ENCODE data around the gene INTS11. TPM values are rescaled to one million over a fixed set of nuclear protein-coding genes. Genes with fewer than 3 reads are reported as not detected.
A peak's percentile ranks its signal among the peaks of the same experiment; 100 is the strongest.

Gene INTS11
- total RNA-seq, result 100 to 1,000 TPM; 150 to 189 (median 181) TPM
- total RNA-seq (2013), result 74.8 TPM

- WGBS (ENCODE audit: insufficient coverage), result under 1% methylated on average over 84 of the region's 84 CpGs
- Histone ChIP-seq H3K36me3 (ENCODE audit: control insufficient read depth, insufficient read depth, low read length) (peaks cover 13% of the 10 kb centered on the region), H3K4me1 (ENCODE audit: control insufficient read depth, insufficient read depth, low read length) (peaks cover 37% of the 10 kb centered on the region), H3K27me3 (ENCODE audit: control insufficient read depth, insufficient read depth, low read length) (no peaks in the 10 kb centered on the region), H3K27ac (ENCODE audit: low read length) (peak within 1 kb of the TSS; percentile 48), H3K4me3 (ENCODE audit: low read length) (peak within 1 kb of the TSS; percentile 64), H3K9me3 (ENCODE audit: control insufficient read depth, insufficient read depth, low read length) (no peaks in the 10 kb centered on the region)
- no peaks in the 10 kb centered on the region for H3K9me3 Mint-ChIP-seq
- ATAC-seq, result peak; percentile 91 to 92 (median 92)
- peaks cover 20 to 38% of the 10 kb centered on the region in 2 donors for H3K4me1 Mint-ChIP-seq
- peak within 1 kb of the TSS; percentile 80 to 90 for H3K27ac Mint-ChIP-seq
- H3K27me3 Mint-ChIP-seq (ENCODE audit: low read depth in 2 of 2), result no peaks in the 10 kb centered on the region
- intact Hi-C loops (cut with micrococcal nuclease), result no loop called here
- H3K4me3 Mint-ChIP-seq, result peak within 1 kb of the TSS; percentile 93
- no peaks in the 10 kb centered on the region for H3K36me3 Mint-ChIP-seq
- DNase-seq, result peak; percentile 92 to 97
- no peak for TF ChIP-seq CTCF (IDR thresholded peaks at IDR 0.05)
These were observed at the start of gene INTS11, which contains the start of gene CPTP for GRCh38 chr1:1324524-1325287. TSS of gene INTS11 (minus strand) at chr1:1324660. CDS start at chr1:1324608, 52 bp downstream. TSS of gene CPTP (plus strand) at chr1:1324802. CDS start at chr1:1326911, 2,109 bp downstream.

GRCh38 chr1:1373815-1374588, 49.5 kb upstream of the INTS11 start:
- TF ChIP-seq CTCF (IDR thresholded peaks at IDR 0.05), result no peak
- peak overlapping the region; percentile 83 for H3K4me3 Mint-ChIP-seq
- no peaks in the 10 kb centered on the region for H3K9me3 Mint-ChIP-seq
- Histone ChIP-seq H3K4me3 (ENCODE audit: low read length) (peak overlapping the region; percentile 80), H3K27ac (ENCODE audit: low read length) (peak overlapping the region; percentile 96), H3K36me3 (ENCODE audit: control insufficient read depth, insufficient read depth, low read length) (peaks cover 9% of the 10 kb centered on the region), H3K9me3 (ENCODE audit: control insufficient read depth, insufficient read depth, low read length) (no peaks in the 10 kb centered on the region), H3K4me1 (ENCODE audit: control insufficient read depth, insufficient read depth, low read length) (peaks cover 49% of the 10 kb centered on the region), H3K27me3 (ENCODE audit: control insufficient read depth, insufficient read depth, low read length) (no peaks in the 10 kb centered on the region)
- no peaks in the 10 kb centered on the region for H3K27me3 Mint-ChIP-seq (ENCODE audit: low read depth in 2 of 2)
- WGBS (ENCODE audit: insufficient coverage), result 60% methylated on average over 52 of the region's 52 CpGs
- ATAC-seq (no peak), DNase-seq (peak in 1 of 2 donors; percentile 29)
- H3K36me3 Mint-ChIP-seq, result no peaks in the 10 kb centered on the region
- H3K27ac Mint-ChIP-seq, result peak overlapping the region; percentile 97 to 98
- intact Hi-C loops (cut with micrococcal nuclease), result loop anchor here (2.0 kb wide), 2 partner anchors 19 to 33 kb away; partner anchors contain the start of gene MRPL20
- H3K4me1 Mint-ChIP-seq, result peaks cover 10 to 27% of the 10 kb centered on the region in 2 donors

- Mint-ChIP-seq H3K27me3 (ENCODE audit: low read depth in 2 of 2) (no peaks in the 10 kb centered on the region), H3K4me1 (peaks cover 10 to 27% of the 10 kb centered on the region in 2 donors), H3K4me3 (peak overlapping the region; percentile 57), H3K9me3 (no peaks in the 10 kb centered on the region), H3K36me3 (no peaks in the 10 kb centered on the region), H3K27ac (peak overlapping the region; percentile 38 to 60)
- Histone ChIP-seq H3K9me3 (ENCODE audit: control insufficient read depth, insufficient read depth, low read length) (no peaks in the 10 kb centered on the region), H3K36me3 (ENCODE audit: control insufficient read depth, insufficient read depth, low read length) (peaks cover 9% of the 10 kb centered on the region), H3K4me3 (ENCODE audit: low read length) (no peak overlapping the region), H3K27me3 (ENCODE audit: control insufficient read depth, insufficient read depth, low read length) (no peaks in the 10 kb centered on the region), H3K27ac (ENCODE audit: low read length) (no peak overlapping the region), H3K4me1 (ENCODE audit: control insufficient read depth, insufficient read depth, low read length) (peaks cover 49% of the 10 kb centered on the region)
- WGBS (ENCODE audit: insufficient coverage), result 92% methylated on average over 26 of the region's 26 CpGs
- intact Hi-C loops (cut with micrococcal nuclease), result no loop called here
- ATAC-seq (no peak), DNase-seq (no peak)
- no peak for TF ChIP-seq CTCF (IDR thresholded peaks at IDR 0.05)
These were observed 48.8 kb upstream of the INTS11 start for GRCh38 chr1:1373051-1373814.
